Panc1 (cell line): ENCODE measurements around the gene NCAM1.

ENCODE experiments used
- CTCF ChIP-seq: fragments of 450-650 bp; IDR thresholded peaks from 2 replicates; pipeline ENCODE4 v1.5.1; 2017; ENCODE audit warnings: mild to moderate bottlenecking
- POLR2AphosphoS5 ChIP-seq: IDR thresholded peaks from 2 replicates; pipeline ENCODE4 v1.6.1; 2012; ENCODE audit warnings: mild to moderate bottlenecking, low read depth, low read length, moderate library complexity
- REST ChIP-seq, 2 experiments: IDR thresholded peaks; 2 replicates each; pipeline ENCODE4 v1.6.1; 2011 to 2012; ENCODE audit warnings: low read depth in 2 of 2, control low read depth in 1 of 2, low read length in 1 of 2, mild to moderate bottlenecking in 1 of 2, moderate library complexity in 1 of 2; ENCODE audit not compliant: insufficient read depth in 1 of 2
- SIN3A ChIP-seq: IDR thresholded peaks from 2 replicates; pipeline ENCODE4 v1.6.1; 2012; ENCODE audit warnings: low read depth, mild to moderate bottlenecking, low read length, moderate library complexity, borderline replicate concordance; ENCODE audit not compliant: insufficient read depth
- TCF7L2 ChIP-seq: IDR thresholded peaks from 2 replicates; pipeline ENCODE4 v1.6.1; 2011; ENCODE audit warnings: mild to moderate bottlenecking, low read depth, low read length, inconsistent platforms

DNA sequence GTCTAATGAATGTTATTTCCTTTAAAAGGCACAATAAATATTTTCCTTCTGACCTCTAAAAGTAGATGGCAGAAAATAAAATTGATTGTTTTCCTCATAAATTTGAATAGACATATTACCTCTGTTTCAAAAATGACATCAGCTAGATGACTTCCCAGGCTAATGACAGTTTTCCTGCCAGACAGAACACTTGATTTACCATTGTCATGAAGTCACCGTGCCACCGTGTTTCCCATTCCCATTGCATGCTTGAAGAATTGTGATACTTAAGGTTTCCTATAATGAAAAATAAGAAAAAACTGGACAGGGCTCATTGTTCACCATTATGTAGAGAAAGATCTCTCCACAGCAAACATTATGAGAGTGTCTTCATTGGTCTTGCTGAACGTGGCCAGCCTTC lies 151.1 kb downstream of the NCAM1 start:
- no peak for TF ChIP-seq POLR2AphosphoS5
- TF ChIP-seq CTCF: no peak
- no peak for TF ChIP-seq REST (IDR thresholded peaks at IDR 0.05; ENCODE audit: insufficient read depth in 1 of 2, low read depth in 2 of 2, low read length in 1 of 2)
- TF ChIP-seq SIN3A: no peak
- TF ChIP-seq TCF7L2: no peak
